ENCODE measurements around the gene PRDM7.
"Not testable (repeated sequence)": the region's sequence is repeated elsewhere in the genome, so short reads cannot be mapped to it uniquely, and the experiment has no call there.

PRDM7 gene

GRCh38 chr16:90077757-90078578 is 837 bp upstream of the PRDM7 start:
- Histone ChIP-seq H3K27me3 (ENCODE audit: control insufficient read depth, insufficient read depth, low read length, poor library complexity, severe bottlenecking) (peaks cover 37% of the 10 kb centered on the region), H3K9me3 (ENCODE audit: control insufficient read depth, low read length) (no peaks in the 10 kb centered on the region), H3K4me1 (ENCODE audit: control insufficient read depth, insufficient read depth, low read length) (no peaks in the 10 kb centered on the region), H3K27ac (ENCODE audit: insufficient read depth, low read depth, low read length, poor library complexity, severe bottlenecking) (no peak overlapping the region), H3K36me3 (ENCODE audit: control insufficient read depth, insufficient read depth, low read length) (no peaks in the 10 kb centered on the region), H3K4me3 (ENCODE audit: insufficient read depth, low read depth, low read length) (peak overlapping the region; percentile 15)
- WGBS, 2 experiments = 66 to 70% methylated on average over 23 of the region's 23 CpGs

- Histone ChIP-seq H3K27ac (ENCODE audit: insufficient read depth, low read depth, low read length, poor library complexity, severe bottlenecking) (no peak overlapping the region), H3K36me3 (ENCODE audit: control insufficient read depth, insufficient read depth, low read length) (no peaks in the 10 kb centered on the region), H3K27me3 (ENCODE audit: control insufficient read depth, insufficient read depth, low read length, poor library complexity, severe bottlenecking) (peaks cover 16% of the 10 kb centered on the region), H3K4me3 (ENCODE audit: insufficient read depth, low read depth, low read length) (no peak overlapping the region), H3K9me3 (ENCODE audit: control insufficient read depth, low read length) (no peaks in the 10 kb centered on the region), H3K4me1 (ENCODE audit: control insufficient read depth, insufficient read depth, low read length) (no peaks in the 10 kb centered on the region)
- WGBS, 2 experiments = 84 to 85% methylated on average over 5 of the region's 5 CpGs
These were observed 4.6 kb downstream of the PRDM7 start for GRCh38 chr16:90072442-90073105.

GRCh38 chr16:90070440-90070839 is 6.7 kb downstream of the PRDM7 start:
- no peaks in the 10 kb centered on the region for H3K4me1 ChIP-seq (ENCODE audit: control insufficient read depth, insufficient read depth, low read length)
- H3K27me3 ChIP-seq (ENCODE audit: control insufficient read depth, insufficient read depth, low read length, poor library complexity, severe bottlenecking) = peaks cover 1% of the 10 kb centered on the region
- H3K36me3 ChIP-seq (ENCODE audit: control insufficient read depth, insufficient read depth, low read length) = no peaks in the 10 kb centered on the region
- WGBS, 2 experiments = 86 to 91% methylated on average over 2 of the region's 2 CpGs
- H3K9me3 ChIP-seq (ENCODE audit: control insufficient read depth, low read length) = no peaks in the 10 kb centered on the region
- no peak overlapping the region for H3K4me3 ChIP-seq (ENCODE audit: insufficient read depth, low read depth, low read length)
- H3K27ac ChIP-seq (ENCODE audit: insufficient read depth, low read depth, low read length, poor library complexity, severe bottlenecking) = no peak overlapping the region

- H3K36me3 ChIP-seq (ENCODE audit: control insufficient read depth, insufficient read depth, low read length) = no peaks in the 10 kb centered on the region
- H3K27ac ChIP-seq (ENCODE audit: insufficient read depth, low read depth, low read length, poor library complexity, severe bottlenecking) = no peak overlapping the region
- WGBS, 2 experiments = 91 to 92% methylated on average over 2 to 3 of the region's 3 CpGs
- peaks cover 5% of the 10 kb centered on the region for H3K27me3 ChIP-seq (ENCODE audit: control insufficient read depth, insufficient read depth, low read length, poor library complexity, severe bottlenecking)
- H3K9me3 ChIP-seq (ENCODE audit: control insufficient read depth, low read length) = no peaks in the 10 kb centered on the region
- no peaks in the 10 kb centered on the region for H3K4me1 ChIP-seq (ENCODE audit: control insufficient read depth, insufficient read depth, low read length)
- H3K4me3 ChIP-seq (ENCODE audit: insufficient read depth, low read depth, low read length) = no peak overlapping the region
These were observed 15.7 kb downstream of the PRDM7 start for GRCh38 chr16:90061437-90061836.

- no peak overlapping the region for H3K4me3 ChIP-seq (ENCODE audit: insufficient read depth, low read depth, low read length)
- H3K36me3 ChIP-seq (ENCODE audit: control insufficient read depth, insufficient read depth, low read length) = no peaks in the 10 kb centered on the region
- H3K27me3 ChIP-seq (ENCODE audit: control insufficient read depth, insufficient read depth, low read length, poor library complexity, severe bottlenecking) = peaks cover 3% of the 10 kb centered on the region
- H3K27ac ChIP-seq (ENCODE audit: insufficient read depth, low read depth, low read length, poor library complexity, severe bottlenecking) = no peak overlapping the region
- no peaks in the 10 kb centered on the region for H3K9me3 ChIP-seq (ENCODE audit: control insufficient read depth, low read length)
- no peaks in the 10 kb centered on the region for H3K4me1 ChIP-seq (ENCODE audit: control insufficient read depth, insufficient read depth, low read length)
- WGBS, 2 experiments = 70 to 77% methylated on average over 7 to 8 of the region's 8 CpGs
These were observed 19.4 kb downstream of the PRDM7 start for GRCh38 chr16:90057738-90058173.

- not testable (repeated sequence) for H3K4me3 ChIP-seq (ENCODE audit: insufficient read depth, low read depth, low read length); H3K27me3 ChIP-seq (ENCODE audit: control insufficient read depth, insufficient read depth, low read length, poor library complexity, severe bottlenecking)
- 87% methylated on average over 14 to 15 of the region's 15 CpGs for WGBS, 2 experiments
These were observed 20.6 kb downstream of the PRDM7 start for GRCh38 chr16:90056521-90056920.

GRCh38 chr16:90055371-90055770 is 21.8 kb downstream of the PRDM7 start:
- Histone ChIP-seq H3K27ac (ENCODE audit: insufficient read depth, low read depth, low read length, poor library complexity, severe bottlenecking) (no peak overlapping the region), H3K27me3 (ENCODE audit: control insufficient read depth, insufficient read depth, low read length, poor library complexity, severe bottlenecking) (no peaks in the 10 kb centered on the region), H3K4me3 (ENCODE audit: insufficient read depth, low read depth, low read length) (no peak overlapping the region), H3K36me3 (ENCODE audit: control insufficient read depth, insufficient read depth, low read length) (no peaks in the 10 kb centered on the region), H3K4me1 (ENCODE audit: control insufficient read depth, insufficient read depth, low read length) (no peaks in the 10 kb centered on the region), H3K9me3 (ENCODE audit: control insufficient read depth, low read length) (no peaks in the 10 kb centered on the region)
- WGBS, 2 experiments = 79 to 82% methylated on average over 4 of the region's 4 CpGs

More at GRCh38 chr16:90056521-90056920, 20.6 kb downstream of the PRDM7 start:
- not testable (repeated sequence) for H3K36me3 ChIP-seq (ENCODE audit: control insufficient read depth, insufficient read depth, low read length); H3K9me3 ChIP-seq (ENCODE audit: control insufficient read depth, low read length); H3K27ac ChIP-seq (ENCODE audit: insufficient read depth, low read depth, low read length, poor library complexity, severe bottlenecking); H3K4me1 ChIP-seq (ENCODE audit: control insufficient read depth, insufficient read depth, low read length)

- no peaks in the 10 kb centered on the region for H3K36me3 ChIP-seq (ENCODE audit: control insufficient read depth, insufficient read depth, low read length)
- H3K4me1 ChIP-seq (ENCODE audit: control insufficient read depth, insufficient read depth, low read length) = no peaks in the 10 kb centered on the region
- H3K4me3 ChIP-seq (ENCODE audit: insufficient read depth, low read depth, low read length) = no peak overlapping the region
- H3K27me3 ChIP-seq (ENCODE audit: control insufficient read depth, insufficient read depth, low read length, poor library complexity, severe bottlenecking) = no peaks in the 10 kb centered on the region
- H3K9me3 ChIP-seq (ENCODE audit: control insufficient read depth, low read length) = no peaks in the 10 kb centered on the region
- WGBS, 2 experiments = 55 to 65% methylated on average over 4 of the region's 4 CpGs
- H3K27ac ChIP-seq (ENCODE audit: insufficient read depth, low read depth, low read length, poor library complexity, severe bottlenecking) = no peak overlapping the region
These were observed 22.6 kb downstream of the PRDM7 start for GRCh38 chr16:90054554-90054953.

GRCh38 chr16:90053902-90054500 is 23.1 kb downstream of the PRDM7 start:
- Histone ChIP-seq H3K27ac (ENCODE audit: insufficient read depth, low read depth, low read length, poor library complexity, severe bottlenecking) (no peak overlapping the region), H3K36me3 (ENCODE audit: control insufficient read depth, insufficient read depth, low read length) (no peaks in the 10 kb centered on the region), H3K27me3 (ENCODE audit: control insufficient read depth, insufficient read depth, low read length, poor library complexity, severe bottlenecking) (no peaks in the 10 kb centered on the region), H3K4me1 (ENCODE audit: control insufficient read depth, insufficient read depth, low read length) (no peaks in the 10 kb centered on the region), H3K9me3 (ENCODE audit: control insufficient read depth, low read length) (no peaks in the 10 kb centered on the region), H3K4me3 (ENCODE audit: insufficient read depth, low read depth, low read length) (no peak overlapping the region)
- 80 to 82% methylated on average over 1 of the region's 1 CpG for WGBS, 2 experiments

GRCh38 chr16:90050969-90051368 is 26.2 kb downstream of the PRDM7 start:
- Histone ChIP-seq H3K4me1 (ENCODE audit: control insufficient read depth, insufficient read depth, low read length) (peaks cover 6% of the 10 kb centered on the region), H3K36me3 (ENCODE audit: control insufficient read depth, insufficient read depth, low read length) (no peaks in the 10 kb centered on the region), H3K27me3 (ENCODE audit: control insufficient read depth, insufficient read depth, low read length, poor library complexity, severe bottlenecking) (peaks cover 4% of the 10 kb centered on the region), H3K4me3 (ENCODE audit: insufficient read depth, low read depth, low read length) (no peak overlapping the region), H3K27ac (ENCODE audit: insufficient read depth, low read depth, low read length, poor library complexity, severe bottlenecking) (no peak overlapping the region), H3K9me3 (ENCODE audit: control insufficient read depth, low read length) (no peaks in the 10 kb centered on the region)
- 89 to 91% methylated on average over 10 of the region's 10 CpGs for WGBS, 2 experiments

Measured in ectodermal cell (in vitro differentiated cells).